GM21723 (cell line): ENCODE measurements around the gene PLA2G6.
A peak's percentile ranks its signal among the peaks of the same experiment; 100 is the strongest.
"Not testable (repeated sequence)": the region's sequence is repeated elsewhere in the genome, so short reads cannot be mapped to it uniquely, and the experiment has no call there.

Experiments
- ATAC-seq: cut with Tn5 transposase; IDR thresholded peaks from one replicate; pipeline ENCODE4 v1.9.1; 2021; ENCODE audit warnings: mild to moderate bottlenecking, moderate library complexity; ENCODE audit not compliant: unreplicated experiment

Gene PLA2G6

DNA sequence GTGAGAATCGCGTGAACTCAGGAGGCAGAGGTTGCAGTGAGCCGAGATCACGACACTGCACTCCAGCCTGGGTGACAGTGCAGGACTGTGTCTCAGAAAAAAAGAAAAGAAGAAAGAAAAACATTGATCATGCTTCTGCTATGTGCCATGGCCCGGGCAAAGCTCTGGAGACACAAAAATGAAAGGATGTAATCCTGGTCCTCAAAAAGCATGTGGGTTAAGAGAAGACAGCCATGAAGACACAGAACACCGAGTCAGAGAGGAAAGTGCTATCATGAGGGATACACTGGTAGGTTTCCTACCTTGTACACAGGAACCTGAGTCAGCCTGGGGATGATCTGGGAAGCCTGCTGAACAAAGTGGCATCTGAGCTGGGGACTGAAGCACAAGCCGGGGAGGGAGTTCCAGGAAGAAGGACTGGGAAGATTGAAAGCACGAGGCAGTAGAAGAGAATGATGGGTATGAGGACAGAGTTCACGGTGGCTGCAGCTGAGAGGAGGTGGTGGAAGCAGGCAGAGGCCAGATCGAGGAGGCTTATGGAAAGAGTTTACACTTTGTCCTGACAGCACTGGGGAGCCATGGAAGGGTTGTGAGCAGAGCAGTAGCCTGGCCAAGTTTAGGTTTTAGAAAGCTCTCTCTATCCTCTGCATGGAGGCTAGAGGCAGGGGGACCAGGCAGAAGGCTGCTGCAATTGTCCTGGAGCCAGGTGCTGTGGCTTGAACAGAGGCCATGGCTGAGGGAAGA lies 10.3 kb upstream of the PLA2G6 start:
- ATAC-seq: no peak

DNA sequence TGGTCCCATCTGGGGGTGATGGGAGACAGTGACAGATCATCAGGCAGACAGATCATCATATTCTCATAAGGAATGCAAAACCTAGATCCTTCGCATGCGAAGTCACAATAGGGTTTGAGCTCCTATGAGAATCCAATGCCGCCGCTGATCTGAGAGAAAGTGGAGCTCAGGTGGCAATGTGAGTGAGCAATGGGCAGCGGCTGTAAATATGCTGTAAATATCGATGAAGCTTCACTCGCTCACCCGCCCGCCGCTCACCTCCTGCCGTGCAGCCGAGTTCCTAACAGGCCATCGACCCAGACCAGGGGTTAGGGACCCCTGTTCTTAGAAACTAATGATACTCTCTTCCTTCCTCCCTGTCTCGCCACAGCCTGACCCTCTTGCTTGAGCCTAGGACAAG lies 9.4 kb upstream of the PLA2G6 start:
- ATAC-seq: no peak

GRCh38 chr22:38190581-38190980 lies 9.0 kb upstream of the PLA2G6 start:
- no peak for ATAC-seq

GRCh38 chr22:38189104-38189503 lies 7.5 kb upstream of the PLA2G6 start:
- no peak for ATAC-seq

DNA sequence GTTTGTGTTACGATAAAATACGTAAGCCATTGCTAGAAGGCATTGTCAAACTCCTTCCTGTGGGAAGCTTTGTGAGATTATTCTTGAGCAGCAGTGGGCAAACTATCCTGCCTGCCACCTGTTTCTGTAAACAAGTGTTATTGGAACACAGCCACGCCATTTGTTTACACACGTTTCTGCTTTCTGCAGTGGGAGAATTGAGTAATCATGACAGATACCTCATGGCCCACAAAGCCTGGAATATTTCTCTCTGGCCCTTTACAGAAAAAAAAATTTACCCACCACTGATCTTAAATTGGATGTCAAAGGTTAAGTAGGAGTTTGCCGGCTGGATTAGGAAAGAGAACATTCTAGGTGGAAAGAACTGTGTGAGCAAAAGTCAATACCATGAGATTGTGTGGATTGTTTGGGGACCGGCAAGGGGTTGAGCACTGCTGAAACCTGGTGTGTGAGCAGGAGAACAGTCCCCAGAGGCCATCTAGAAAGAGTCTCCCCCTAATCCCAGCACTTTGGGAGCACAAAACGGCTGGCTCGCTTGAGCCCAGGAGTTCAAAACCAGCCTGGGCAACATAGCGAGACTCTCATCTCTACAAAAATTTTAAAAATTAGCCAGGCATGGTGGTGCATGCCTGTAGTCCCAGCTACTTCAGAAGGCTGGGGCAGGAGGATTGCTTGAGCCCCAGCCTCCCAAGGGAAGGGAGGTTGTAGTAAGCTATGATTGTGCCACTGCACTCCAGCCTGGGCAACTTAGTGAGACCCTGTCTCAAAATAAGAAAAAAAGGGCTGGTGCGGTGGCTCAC lies 6.0 kb upstream of the PLA2G6 start:
- ATAC-seq: no peak

DNA sequence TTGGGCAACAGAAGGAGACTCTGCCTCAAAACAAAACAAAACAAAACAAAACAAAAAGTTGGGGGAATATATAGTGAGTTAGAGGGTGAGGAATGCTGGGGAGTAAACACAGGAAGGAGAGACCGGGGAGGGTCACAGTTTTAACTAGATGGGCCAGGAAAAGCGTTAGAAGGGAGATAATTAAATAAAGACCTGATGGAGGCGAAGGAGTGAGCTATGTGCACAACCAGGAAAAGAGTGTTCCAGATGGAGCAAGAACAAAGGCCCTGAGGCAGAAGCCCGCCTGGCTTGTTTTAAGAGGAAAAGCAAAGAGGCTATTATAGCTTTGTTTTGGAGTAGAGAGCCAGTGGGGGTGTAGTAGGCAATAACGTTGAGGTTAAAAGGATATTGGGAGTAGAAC lies 4.8 kb upstream of the PLA2G6 start:
- ATAC-seq: no peak

DNA sequence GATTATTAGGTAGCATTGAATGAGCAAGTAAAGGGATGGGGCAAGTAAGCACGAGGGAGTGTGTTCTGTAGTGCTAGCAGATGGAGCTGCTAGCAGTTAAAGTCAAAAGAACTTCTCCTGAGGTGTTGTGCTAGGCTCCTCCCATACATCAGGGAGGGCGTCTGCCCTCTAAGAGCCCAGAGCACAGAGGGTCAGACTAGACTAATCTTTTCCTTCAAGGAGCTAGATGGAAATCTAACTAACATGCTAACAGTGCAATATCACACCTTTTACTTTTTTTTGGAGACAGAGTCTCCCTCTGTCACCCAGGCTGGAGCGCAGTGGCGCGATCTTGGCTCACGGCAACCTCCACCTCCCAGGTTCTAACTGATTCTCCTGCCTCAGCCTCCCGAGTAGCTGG lies 3.2 kb upstream of the PLA2G6 start:
- ATAC-seq: no peak

DNA sequence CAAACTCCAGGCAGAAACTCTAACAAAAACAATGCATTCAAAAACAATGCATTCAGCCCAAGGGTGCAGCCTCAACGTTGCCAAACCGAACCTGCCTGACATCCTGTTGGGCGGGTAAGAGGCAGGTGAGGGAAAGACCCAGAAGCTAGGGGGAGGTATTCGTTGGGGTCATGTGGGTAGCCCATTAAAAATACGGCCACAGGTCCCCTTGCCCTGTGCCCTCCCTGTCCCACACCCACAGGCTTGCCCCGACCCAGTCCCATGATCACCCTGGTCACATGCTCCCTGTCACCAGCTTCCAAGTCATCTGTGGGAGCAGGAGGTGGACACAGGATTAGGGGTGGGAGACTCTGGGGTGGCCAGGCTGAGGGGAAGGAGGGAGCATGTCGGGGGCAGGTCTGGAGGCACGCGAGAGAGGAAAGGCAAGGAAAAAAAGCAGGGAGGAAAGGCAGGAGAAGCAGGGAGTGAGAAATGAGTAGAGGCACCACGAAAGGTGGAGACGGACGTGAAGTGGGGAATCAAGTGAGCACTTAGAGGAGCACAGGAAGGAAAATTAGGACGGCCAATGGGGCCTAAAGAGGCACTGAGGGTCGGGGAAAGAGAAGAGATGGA lies 683 bp downstream of the PLA2G6 start:
- peak; percentile 39 for ATAC-seq

DNA sequence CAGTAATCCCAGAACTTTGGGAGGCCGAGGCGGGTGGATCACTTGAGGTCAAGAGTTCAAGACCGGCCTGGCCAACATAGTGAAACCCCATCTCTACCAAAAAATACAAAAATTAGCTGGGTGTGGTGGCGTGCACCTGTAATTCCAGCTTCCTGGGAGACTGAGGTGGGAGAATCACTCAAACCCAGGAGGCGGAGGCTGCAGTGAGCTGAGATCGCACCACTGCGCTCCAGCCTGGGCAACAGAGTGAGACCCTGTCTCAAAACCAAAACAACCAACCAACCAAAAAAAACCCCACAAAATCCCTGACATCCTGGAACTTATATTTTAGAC lies 3.1 kb downstream of the PLA2G6 start:
- not testable (repeated sequence) for ATAC-seq

- ATAC-seq: no peak
These were observed 3.6 kb downstream of the PLA2G6 start for GRCh38 chr22:38177926-38178604.

DNA sequence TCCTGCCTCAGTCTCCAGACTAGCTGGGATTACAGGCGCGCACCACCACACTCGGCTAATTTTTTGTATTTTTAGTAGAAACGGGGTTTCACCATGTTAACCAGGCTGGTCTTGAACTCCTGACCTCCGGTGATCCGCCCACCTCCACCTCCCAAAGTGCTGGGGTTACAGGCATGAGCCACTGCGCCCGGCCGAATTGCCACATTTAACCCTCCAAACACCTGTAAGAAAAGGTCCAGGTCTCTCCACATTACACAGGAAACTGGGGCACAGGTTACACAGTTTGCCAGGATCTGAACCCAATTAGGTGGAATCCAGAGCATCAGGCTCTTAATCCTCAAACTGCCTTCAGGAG lies 4.1 kb downstream of the PLA2G6 start:
- not testable (repeated sequence) for ATAC-seq

- no peak for ATAC-seq
These were observed 4.6 kb downstream of the PLA2G6 start for GRCh38 chr22:38177044-38177443.

GRCh38 chr22:38176170-38176741 lies 5.4 kb downstream of the PLA2G6 start:
- ATAC-seq: no peak

GRCh38 chr22:38175206-38176118 lies 6.2 kb downstream of the PLA2G6 start:
- ATAC-seq: no peak

DNA sequence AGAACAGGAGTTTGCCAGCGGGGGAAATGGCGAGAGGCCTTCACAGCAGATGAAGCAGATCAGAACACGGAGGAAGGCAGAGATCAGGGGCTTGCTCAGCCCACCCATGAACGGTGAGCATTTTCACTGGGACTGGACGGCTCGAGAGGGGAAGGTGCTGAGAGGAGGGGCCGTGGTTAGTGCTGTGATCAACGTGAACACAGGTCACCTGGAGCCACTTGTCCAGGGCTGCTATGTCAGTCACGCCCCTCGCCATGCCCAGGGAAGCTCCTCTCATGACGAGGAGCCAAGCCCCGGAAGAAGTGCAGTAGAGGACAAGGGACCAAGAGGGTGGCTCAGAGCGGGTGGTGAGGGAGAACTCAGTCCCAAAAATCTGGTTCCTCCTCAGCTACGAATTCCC lies 7.0 kb downstream of the PLA2G6 start:
- no peak for ATAC-seq

DNA sequence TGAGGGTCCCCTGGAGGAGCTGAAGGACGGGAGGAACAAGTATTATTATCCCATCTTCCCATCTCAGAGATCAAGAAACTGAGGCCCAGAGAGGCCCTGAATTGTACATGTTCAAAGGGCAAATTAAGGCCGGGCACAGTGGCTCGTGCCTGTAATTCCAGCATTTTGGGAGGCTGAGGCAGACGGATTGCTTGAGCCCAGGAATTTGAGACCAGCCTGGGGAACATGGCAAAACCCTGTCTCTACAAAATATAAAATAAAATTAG lies 8.1 kb downstream of the PLA2G6 start:
- ATAC-seq: no peak

DNA sequence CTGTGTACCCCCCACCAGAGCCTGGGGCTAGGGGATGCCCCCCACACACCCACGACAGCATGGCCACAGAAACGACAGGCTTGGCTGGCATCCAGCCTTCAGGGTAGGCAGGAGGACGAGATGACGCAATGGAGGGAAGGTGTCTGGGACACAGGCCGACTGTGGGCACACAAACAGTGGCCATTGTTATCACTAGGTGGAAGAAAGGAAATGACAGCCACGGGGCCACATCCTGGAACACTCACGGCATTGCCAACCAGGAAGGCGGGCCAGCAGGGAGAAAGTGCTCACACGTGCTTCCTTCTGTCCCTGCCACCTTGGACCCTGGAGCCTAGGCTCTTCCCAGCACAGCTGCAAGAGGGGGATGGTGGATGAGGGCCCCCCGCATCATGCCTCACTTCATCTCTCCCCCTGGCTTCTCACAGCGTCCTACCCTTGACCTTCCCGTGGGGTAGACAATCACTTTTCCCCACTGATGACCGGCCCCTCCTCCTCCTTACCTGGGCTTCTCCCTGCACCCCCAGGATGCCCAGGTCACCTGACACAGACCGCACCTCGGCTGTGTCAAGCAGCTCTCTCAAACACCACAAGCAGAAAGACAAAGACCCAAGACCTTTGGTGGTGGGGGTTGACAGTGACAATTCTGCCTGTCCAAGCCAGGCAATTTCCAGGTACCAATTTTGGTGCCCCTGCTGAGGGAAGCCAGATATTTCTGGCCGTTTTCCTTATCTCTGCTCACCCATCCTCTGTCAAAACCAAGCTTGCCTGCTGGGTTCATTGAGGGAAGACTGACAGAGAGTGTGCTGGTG lies 8.6 kb downstream of the PLA2G6 start:
- no peak for ATAC-seq

- no peak for ATAC-seq
These were observed 9.5 kb downstream of the PLA2G6 start for GRCh38 chr22:38171927-38172831.

- no peak for ATAC-seq
These were observed 11.2 kb downstream of the PLA2G6 start for GRCh38 chr22:38170469-38170868.
